ENCODE data around the gene NMUR1. TPM values are rescaled to one million over a fixed set of nuclear protein-coding genes. Genes with fewer than 3 reads are reported as not detected.
A peak's percentile ranks its signal among the peaks of the same experiment; 100 is the strongest.

Gene NMUR1
- total RNA-seq, 1 donor = under 0.01 TPM

GRCh38 chr2:231512222-231512621 is 18.0 kb downstream of the NMUR1 start:
- Histone ChIP-seq H3K4me2 (ENCODE audit: insufficient read depth, low read length) (peak overlapping the region; percentile 7), H4K20me1 (ENCODE audit: insufficient read depth, low read length) (no peaks in the 10 kb centered on the region), H2AFZ (ENCODE audit: low read length) (no peak overlapping the region), H3K4me1 (ENCODE audit: insufficient read depth, low read length) (peaks cover 13% of the 10 kb centered on the region), H3K4me3 (ENCODE audit: insufficient read depth, low read length) (no peak overlapping the region), H3K9me3 (ENCODE audit: low read depth, low read length) (no peaks in the 10 kb centered on the region), H3K36me3 (ENCODE audit: insufficient read depth, low read length) (no peaks in the 10 kb centered on the region), H3K79me2 (ENCODE audit: insufficient read depth, low read length) (no peaks in the 10 kb centered on the region), H3K27ac (ENCODE audit: low read depth, low read length) (no peak overlapping the region), H3K27me3 (ENCODE audit: insufficient read depth, low read length) (no peaks in the 10 kb centered on the region)
- no peak for DNase-seq (ENCODE audit: insufficient read length, low spot score, missing footprints)
- no peak for TF ChIP-seq CTCF (IDR thresholded peaks at IDR 0.05; ENCODE audit: extremely low read depth, low read depth, low read length)

GRCh38 chr2:231503766-231504165 is 26.5 kb downstream of the NMUR1 start:
- H3K4me2 ChIP-seq (ENCODE audit: insufficient read depth, low read length) = no peak overlapping the region
- H4K20me1 ChIP-seq (ENCODE audit: insufficient read depth, low read length) = no peaks in the 10 kb centered on the region
- no peak overlapping the region for H3K4me3 ChIP-seq (ENCODE audit: insufficient read depth, low read length)
- TF ChIP-seq CTCF (IDR thresholded peaks at IDR 0.05; ENCODE audit: extremely low read depth, low read depth, low read length) = no peak
- H3K36me3 ChIP-seq (ENCODE audit: insufficient read depth, low read length) = no peaks in the 10 kb centered on the region
- H3K27me3 ChIP-seq (ENCODE audit: insufficient read depth, low read length) = no peaks in the 10 kb centered on the region
- no peak for DNase-seq (ENCODE audit: insufficient read length, low spot score, missing footprints)
- H3K4me1 ChIP-seq (ENCODE audit: insufficient read depth, low read length) = no peaks in the 10 kb centered on the region
- H3K9me3 ChIP-seq (ENCODE audit: low read depth, low read length) = no peaks in the 10 kb centered on the region
- no peak overlapping the region for H3K27ac ChIP-seq (ENCODE audit: low read depth, low read length)
- no peak overlapping the region for H2AFZ ChIP-seq (ENCODE audit: low read length)
- no peaks in the 10 kb centered on the region for H3K79me2 ChIP-seq (ENCODE audit: insufficient read depth, low read length)

GRCh38 chr2:231502596-231502995 is 27.6 kb downstream of the NMUR1 start:
- no peaks in the 10 kb centered on the region for H3K79me2 ChIP-seq (ENCODE audit: insufficient read depth, low read length)
- TF ChIP-seq CTCF (IDR thresholded peaks at IDR 0.05; ENCODE audit: extremely low read depth, low read depth, low read length) = no peak
- H3K4me2 ChIP-seq (ENCODE audit: insufficient read depth, low read length) = no peak overlapping the region
- H3K4me1 ChIP-seq (ENCODE audit: insufficient read depth, low read length) = no peaks in the 10 kb centered on the region
- DNase-seq (ENCODE audit: insufficient read length, low spot score, missing footprints) = no peak
- no peaks in the 10 kb centered on the region for H4K20me1 ChIP-seq (ENCODE audit: insufficient read depth, low read length)
- no peak overlapping the region for H3K4me3 ChIP-seq (ENCODE audit: insufficient read depth, low read length)
- H2AFZ ChIP-seq (ENCODE audit: low read length) = no peak overlapping the region
- H3K36me3 ChIP-seq (ENCODE audit: insufficient read depth, low read length) = no peaks in the 10 kb centered on the region
- H3K9me3 ChIP-seq (ENCODE audit: low read depth, low read length) = no peaks in the 10 kb centered on the region
- no peaks in the 10 kb centered on the region for H3K27me3 ChIP-seq (ENCODE audit: insufficient read depth, low read length)
- H3K27ac ChIP-seq (ENCODE audit: low read depth, low read length) = no peak overlapping the region

GRCh38 chr2:231497651-231498050 is 32.6 kb downstream of the NMUR1 start:
- H4K20me1 ChIP-seq (ENCODE audit: insufficient read depth, low read length) = no peaks in the 10 kb centered on the region
- no peak overlapping the region for H3K27ac ChIP-seq (ENCODE audit: low read depth, low read length)
- no peaks in the 10 kb centered on the region for H3K9me3 ChIP-seq (ENCODE audit: low read depth, low read length)
- no peak overlapping the region for H3K4me3 ChIP-seq (ENCODE audit: insufficient read depth, low read length)
- H2AFZ ChIP-seq (ENCODE audit: low read length) = no peak overlapping the region
- no peaks in the 10 kb centered on the region for H3K79me2 ChIP-seq (ENCODE audit: insufficient read depth, low read length)
- no peaks in the 10 kb centered on the region for H3K27me3 ChIP-seq (ENCODE audit: insufficient read depth, low read length)
- DNase-seq (ENCODE audit: insufficient read length, low spot score, missing footprints) = no peak
- H3K4me2 ChIP-seq (ENCODE audit: insufficient read depth, low read length) = no peak overlapping the region
- no peak for TF ChIP-seq CTCF (IDR thresholded peaks at IDR 0.05; ENCODE audit: extremely low read depth, low read depth, low read length)
- no peaks in the 10 kb centered on the region for H3K4me1 ChIP-seq (ENCODE audit: insufficient read depth, low read length)
- no peaks in the 10 kb centered on the region for H3K36me3 ChIP-seq (ENCODE audit: insufficient read depth, low read length)
